ENCODE results near the gene DPH6. TPM values are rescaled to one million over a fixed set of nuclear protein-coding genes. Genes with fewer than 3 reads are reported as not detected.

Gene DPH6
- total RNA-seq, 1 experiment from 2014 or later: 31.7 TPM

DNA sequence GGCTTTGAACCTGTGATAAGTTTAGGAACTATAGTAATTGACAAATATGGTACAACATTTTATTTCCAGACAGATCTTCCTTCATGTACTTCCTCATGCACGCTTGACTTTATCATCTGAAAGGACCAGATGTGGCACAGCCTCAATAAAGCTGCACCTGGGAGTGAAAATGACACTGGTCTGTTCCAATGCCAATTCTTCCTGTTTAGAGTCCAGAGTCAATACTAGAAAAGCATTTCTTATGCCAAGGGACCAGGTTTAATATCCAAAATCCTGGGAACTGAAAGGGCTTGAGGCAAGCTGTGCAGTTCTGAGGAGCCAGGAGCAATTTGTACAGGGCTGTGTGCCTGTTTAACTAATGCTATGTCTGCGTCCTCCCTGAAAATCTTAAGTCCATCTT, 15.3 kb downstream of the DPH6 start:
- ChIA-PET CTCF (no interaction called here), POLR2A (no interaction called here)
- H3K36me3 Mint-ChIP-seq: peaks cover 17% of the 10 kb centered on the region

DNA sequence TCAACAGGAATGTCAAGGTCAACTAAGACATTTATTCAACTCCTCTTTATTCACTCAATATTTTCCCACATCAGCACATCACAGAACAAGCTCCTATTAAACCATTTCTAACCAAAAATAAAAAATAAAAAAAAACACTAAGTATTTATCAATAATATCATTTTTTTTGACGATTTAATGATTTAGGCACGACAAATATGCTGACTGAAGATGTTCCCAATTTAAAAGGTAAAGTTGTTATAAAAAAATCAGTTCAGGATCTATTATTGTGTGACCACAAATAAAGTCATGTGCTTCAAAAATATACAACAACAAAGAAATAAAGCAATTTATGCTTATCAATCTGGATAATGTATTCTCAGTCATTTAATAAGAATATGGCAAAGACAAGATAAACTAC, 16.2 kb downstream of the DPH6 start:
- ATAC-seq (no peak), DNase-seq (ENCODE audit: low spot score) (no peak)
- no peak for TF ChIP-seq GABPB1 (CRISPR knock-in tag; IDR thresholded peaks at IDR 0.05)
- TF ChIP-seq, protein P1, sequence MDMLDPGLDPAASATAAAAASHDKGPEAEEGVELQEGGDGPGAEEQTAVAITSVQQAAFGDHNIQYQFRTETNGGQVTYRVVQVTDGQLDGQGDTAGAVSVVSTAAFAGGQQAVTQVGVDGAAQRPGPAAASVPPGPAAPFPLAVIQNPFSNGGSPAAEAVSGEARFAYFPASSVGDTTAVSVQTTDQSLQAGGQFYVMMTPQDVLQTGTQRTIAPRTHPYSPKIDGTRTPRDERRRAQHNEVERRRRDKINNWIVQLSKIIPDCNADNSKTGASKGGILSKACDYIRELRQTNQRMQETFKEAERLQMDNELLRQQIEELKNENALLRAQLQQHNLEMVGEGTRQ (CRISPR knock-in tag; IDR thresholded peaks at IDR 0.05): no peak
- TF ChIP-seq SMAD4 (CRISPR knock-in tag; IDR thresholded peaks at IDR 0.05): no peak
- no peak for TF ChIP-seq CREB1 (CRISPR knock-in tag; IDR thresholded peaks at IDR 0.05)
- TF ChIP-seq RORB (CRISPR knock-in tag; IDR thresholded peaks at IDR 0.05): no peak
- no peak for TF ChIP-seq NFATC4 (CRISPR knock-in tag; IDR thresholded peaks at IDR 0.05)
- TF ChIP-seq, protein P2, sequence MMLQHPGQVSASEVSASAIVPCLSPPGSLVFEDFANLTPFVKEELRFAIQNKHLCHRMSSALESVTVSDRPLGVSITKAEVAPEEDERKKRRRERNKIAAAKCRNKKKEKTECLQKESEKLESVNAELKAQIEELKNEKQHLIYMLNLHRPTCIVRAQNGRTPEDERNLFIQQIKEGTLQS (CRISPR knock-in tag; conservative IDR thresholded peaks at IDR 0.05): no peak
- TF ChIP-seq GRHL2 (CRISPR knock-in tag; IDR thresholded peaks at IDR 0.05; ENCODE audit: insufficient replicate concordance, severe bottlenecking): no peak
- TF ChIP-seq, protein P3, sequence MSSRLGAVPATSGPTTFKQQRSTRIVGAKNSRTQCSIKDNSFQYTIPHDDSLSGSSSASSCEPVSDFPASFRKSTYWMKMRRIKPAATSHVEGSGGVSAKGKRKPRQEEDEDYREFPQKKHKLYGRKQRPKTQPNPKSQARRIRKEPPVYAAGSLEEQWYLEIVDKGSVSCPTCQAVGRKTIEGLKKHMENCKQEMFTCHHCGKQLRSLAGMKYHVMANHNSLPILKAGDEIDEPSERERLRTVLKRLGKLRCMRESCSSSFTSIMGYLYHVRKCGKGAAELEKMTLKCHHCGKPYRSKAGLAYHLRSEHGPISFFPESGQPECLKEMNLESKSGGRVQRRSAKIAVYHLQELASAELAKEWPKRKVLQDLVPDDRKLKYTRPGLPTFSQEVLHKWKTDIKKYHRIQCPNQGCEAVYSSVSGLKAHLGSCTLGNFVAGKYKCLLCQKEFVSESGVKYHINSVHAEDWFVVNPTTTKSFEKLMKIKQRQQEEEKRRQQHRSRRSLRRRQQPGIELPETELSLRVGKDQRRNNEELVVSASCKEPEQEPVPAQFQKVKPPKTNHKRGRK (CRISPR knock-in tag; IDR thresholded peaks at IDR 0.05; ENCODE audit: borderline replicate concordance): no peak
- no peaks in the 10 kb centered on the region for H3K27me3 Mint-ChIP-seq (ENCODE audit: low read depth)
- no peaks in the 10 kb centered on the region for H3K4me1 Mint-ChIP-seq
- H3K4me3 Mint-ChIP-seq: no peak overlapping the region
- no peak overlapping the region for H3K27ac Mint-ChIP-seq
- ChIA-PET CTCF (no interaction called here), POLR2A (no interaction called here)
- H3K9me3 Mint-ChIP-seq: peaks cover 13% of the 10 kb centered on the region
- H3K36me3 Mint-ChIP-seq: peaks cover 17% of the 10 kb centered on the region

More for the DNA sequence above, 15.3 kb downstream of the DPH6 start:
- TF ChIP-seq NFE2L1 (CRISPR knock-in tag; IDR thresholded peaks at IDR 0.05) (no peak), FOXP1 (CRISPR knock-in tag; IDR thresholded peaks at IDR 0.05; ENCODE audit: borderline replicate concordance) (no peak), HMGA2 (CRISPR knock-in tag; IDR thresholded peaks at IDR 0.05) (no peak), FOXJ3 (CRISPR knock-in tag; IDR thresholded peaks at IDR 0.05; ENCODE audit: borderline replicate concordance) (no peak), TEAD1 (CRISPR knock-in tag; IDR thresholded peaks at IDR 0.05) (no peak)
- TF ChIP-seq, protein P4, sequence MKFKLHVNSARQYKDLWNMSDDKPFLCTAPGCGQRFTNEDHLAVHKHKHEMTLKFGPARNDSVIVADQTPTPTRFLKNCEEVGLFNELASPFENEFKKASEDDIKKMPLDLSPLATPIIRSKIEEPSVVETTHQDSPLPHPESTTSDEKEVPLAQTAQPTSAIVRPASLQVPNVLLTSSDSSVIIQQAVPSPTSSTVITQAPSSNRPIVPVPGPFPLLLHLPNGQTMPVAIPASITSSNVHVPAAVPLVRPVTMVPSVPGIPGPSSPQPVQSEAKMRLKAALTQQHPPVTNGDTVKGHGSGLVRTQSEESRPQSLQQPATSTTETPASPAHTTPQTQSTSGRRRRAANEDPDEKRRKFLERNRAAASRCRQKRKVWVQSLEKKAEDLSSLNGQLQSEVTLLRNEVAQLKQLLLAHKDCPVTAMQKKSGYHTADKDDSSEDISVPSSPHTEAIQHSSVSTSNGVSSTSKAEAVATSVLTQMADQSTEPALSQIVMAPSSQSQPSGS (CRISPR knock-in tag; IDR thresholded peaks at IDR 0.05; ENCODE audit: borderline replicate concordance, low read depth): no peak
- ATAC-seq (no peak), DNase-seq (ENCODE audit: low spot score) (no peak)
- no peak overlapping the region for H3K4me3 Mint-ChIP-seq
- H3K4me1 Mint-ChIP-seq: no peaks in the 10 kb centered on the region
- H3K9me3 Mint-ChIP-seq: peaks cover 13% of the 10 kb centered on the region
- H3K27me3 Mint-ChIP-seq (ENCODE audit: low read depth): no peaks in the 10 kb centered on the region
- no peak overlapping the region for H3K27ac Mint-ChIP-seq

DNA sequence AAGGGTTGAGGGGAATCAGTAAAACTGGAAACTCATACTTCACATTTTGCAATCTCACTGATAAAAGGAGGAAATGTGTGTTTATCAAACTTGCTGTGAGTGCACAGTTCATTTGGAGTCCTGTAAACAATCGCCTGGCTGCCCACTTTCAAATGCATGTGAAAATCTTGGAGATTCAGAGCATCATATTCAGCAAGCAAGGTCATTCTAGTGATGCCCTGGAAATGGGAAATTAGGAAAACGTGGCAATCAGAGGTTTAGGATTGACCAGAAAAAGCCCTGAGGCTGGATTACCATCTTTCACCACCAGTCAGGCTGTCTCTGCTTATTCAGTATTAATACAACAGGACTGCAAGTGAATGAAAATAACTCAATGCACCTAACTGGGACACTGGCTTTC, 23.9 kb downstream of the DPH6 start:
- Mint-ChIP-seq H3K9me3 (no peaks in the 10 kb centered on the region), H3K27ac (peak overlapping the region; percentile 31; the same call in 1 of the 2 replicates), H3K4me1 (peaks cover 45% of the 10 kb centered on the region), H3K4me3 (no peak overlapping the region), H3K36me3 (no peaks in the 10 kb centered on the region), H3K27me3 (ENCODE audit: low read depth) (no peaks in the 10 kb centered on the region)
- POLR2A ChIA-PET: no interaction called here
- DNase-seq (ENCODE audit: low spot score) (no peak), ATAC-seq (peak; percentile 48; the same call in 1 of the 2 replicates)
- CTCF ChIA-PET: no interaction called here
- TF ChIP-seq PRRX2 (CRISPR knock-in tag; IDR thresholded peaks at IDR 0.05): no peak
- no peak for TF ChIP-seq JUN (CRISPR knock-in tag; IDR thresholded peaks at IDR 0.05)
- no peak for TF ChIP-seq NFE2L1 (CRISPR knock-in tag; IDR thresholded peaks at IDR 0.05)
- TF ChIP-seq, protein P3 (CRISPR knock-in tag; IDR thresholded peaks at IDR 0.05; ENCODE audit: borderline replicate concordance): no peak
- TF ChIP-seq, protein P5, sequence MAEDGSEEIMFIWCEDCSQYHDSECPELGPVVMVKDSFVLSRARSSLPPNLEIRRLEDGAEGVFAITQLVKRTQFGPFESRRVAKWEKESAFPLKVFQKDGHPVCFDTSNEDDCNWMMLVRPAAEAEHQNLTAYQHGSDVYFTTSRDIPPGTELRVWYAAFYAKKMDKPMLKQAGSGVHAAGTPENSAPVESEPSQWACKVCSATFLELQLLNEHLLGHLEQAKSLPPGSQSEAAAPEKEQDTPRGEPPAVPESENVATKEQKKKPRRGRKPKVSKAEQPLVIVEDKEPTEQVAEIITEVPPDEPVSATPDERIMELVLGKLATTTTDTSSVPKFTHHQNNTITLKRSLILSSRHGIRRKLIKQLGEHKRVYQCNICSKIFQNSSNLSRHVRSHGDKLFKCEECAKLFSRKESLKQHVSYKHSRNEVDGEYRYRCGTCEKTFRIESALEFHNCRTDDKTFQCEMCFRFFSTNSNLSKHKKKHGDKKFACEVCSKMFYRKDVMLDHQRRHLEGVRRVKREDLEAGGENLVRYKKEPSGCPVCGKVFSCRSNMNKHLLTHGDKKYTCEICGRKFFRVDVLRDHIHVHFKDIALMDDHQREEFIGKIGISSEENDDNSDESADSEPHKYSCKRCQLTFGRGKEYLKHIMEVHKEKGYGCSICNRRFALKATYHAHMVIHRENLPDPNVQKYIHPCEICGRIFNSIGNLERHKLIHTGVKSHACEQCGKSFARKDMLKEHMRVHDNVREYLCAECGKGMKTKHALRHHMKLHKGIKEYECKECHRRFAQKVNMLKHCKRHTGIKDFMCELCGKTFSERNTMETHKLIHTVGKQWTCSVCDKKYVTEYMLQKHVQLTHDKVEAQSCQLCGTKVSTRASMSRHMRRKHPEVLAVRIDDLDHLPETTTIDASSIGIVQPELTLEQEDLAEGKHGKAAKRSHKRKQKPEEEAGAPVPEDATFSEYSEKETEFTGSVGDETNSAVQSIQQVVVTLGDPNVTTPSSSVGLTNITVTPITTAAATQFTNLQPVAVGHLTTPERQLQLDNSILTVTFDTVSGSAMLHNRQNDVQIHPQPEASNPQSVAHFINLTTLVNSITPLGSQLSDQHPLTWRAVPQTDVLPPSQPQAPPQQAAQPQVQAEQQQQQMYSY (CRISPR knock-in tag; IDR thresholded peaks at IDR 0.05): peak; percentile 42; the same call in 1 of the 2 replicates
- TF ChIP-seq CREB1 (CRISPR knock-in tag; IDR thresholded peaks at IDR 0.05): no peak
- no peak for TF ChIP-seq MXD4 (CRISPR knock-in tag; IDR thresholded peaks at IDR 0.05; ENCODE audit: borderline replicate concordance)
- TF ChIP-seq ZNF396 (CRISPR knock-in tag; IDR thresholded peaks at IDR 0.05; ENCODE audit: borderline replicate concordance): no peak
